K562 (cell line): ENCODE measurements around the gene SNIP1. TPM values are rescaled to one million over a fixed set of nuclear protein-coding genes. Genes with fewer than 3 reads are reported as not detected.

Source experiments
- ATF7 ChIP-seq: fragments of 450-650 bp; IDR thresholded peaks from 2 replicates; pipeline ENCODE4 v1.7.1; 2014; ENCODE audit warnings: mild to moderate bottlenecking, moderate library complexity
- EGR1 ChIP-seq: fragments of 450-650 bp; conservative IDR thresholded peaks from 2 replicates; pipeline ENCODE4 v1.6.1; 2017; ENCODE audit warnings: mild to moderate bottlenecking
- FOXJ2 ChIP-seq: fragments of 200-800 bp; sonication (Bioruptor generic); IDR thresholded peaks from 2 replicates; pipeline ENCODE4 v1.6.1; 2016; ENCODE audit warnings: missing genetic modification characterization, missing compliant biosample characterization
- FOXK1 ChIP-seq: sonication (generic); formaldehyde crosslinking; IDR thresholded peaks from 2 replicates; pipeline ENCODE4 v1.8.0; 2022; ENCODE audit warnings: missing genetic modification reagents, mild to moderate bottlenecking, borderline replicate concordance
- GATAD2A ChIP-seq: fragments of 450-650 bp; IDR thresholded peaks from 2 replicates; pipeline ENCODE4 v1.6.1; 2017
- ILF3 ChIP-seq: fragments of 450-650 bp; IDR thresholded peaks from 2 replicates; pipeline ENCODE4 v1.6.1; 2018; ENCODE audit warnings: antibody characterized with exemption, mild to moderate bottlenecking, moderate library complexity, borderline replicate concordance
- KLF1 ChIP-seq: fragments of 450-650 bp; IDR thresholded peaks from 2 replicates; pipeline ENCODE4 v1.6.1; 2016; ENCODE audit warnings: missing genetic modification characterization, missing compliant biosample characterization
- LEF1 ChIP-seq: fragments of 450-650 bp; IDR thresholded peaks from 2 replicates; pipeline ENCODE4 v1.6.1; 2016; ENCODE audit warnings: mild to moderate bottlenecking
- MAZ ChIP-seq, 2 experiments: fragments of 450-650 bp in 1 of 2; sonication (generic) in 1 of 2; formaldehyde crosslinking; IDR thresholded peaks in 1 of 2; conservative IDR thresholded peaks in 1 of 2; 2 replicates each; pipeline versions ENCODE4 v1.4.0 to v1.5.0; 2020; ENCODE audit warnings: mild to moderate bottlenecking in 1 of 2, missing genetic modification reagents in 1 of 2
- MEF2A ChIP-seq: IDR thresholded peaks from 2 replicates; pipeline ENCODE4 v1.6.1; 2011; ENCODE audit warnings: low read depth, mild to moderate bottlenecking, low read length, moderate library complexity; ENCODE audit not compliant: control insufficient read depth
- NKRF ChIP-seq: fragments of 450-650 bp; IDR thresholded peaks from 2 replicates; pipeline ENCODE4 v1.6.1; 2016; ENCODE audit warnings: borderline replicate concordance
- POU5F1 ChIP-seq: fragments of 150-350 bp; IDR thresholded peaks from 2 replicates; pipeline ENCODE4 v1.6.1; 2014; ENCODE audit warnings: borderline replicate concordance, low read length, low read depth, mild to moderate bottlenecking; ENCODE audit not compliant: partially characterized antibody
- RCOR1 ChIP-seq, 2 experiments: IDR thresholded peaks; 2 replicates each; pipeline ENCODE4 v1.6.1; 2012; ENCODE audit warnings: low read depth in 2 of 2, low read length in 2 of 2, borderline replicate concordance in 1 of 2, improper control_type of control experiment in 1 of 2
- SAP30 ChIP-seq: fragments of 200-600 bp; sonication (generic); IDR thresholded peaks from 2 replicates; pipeline ENCODE4 v1.6.1; 2012; ENCODE audit warnings: borderline replicate concordance, low read depth, mild to moderate bottlenecking, moderate library complexity, low read length, control low read depth, inconsistent platforms; ENCODE audit not compliant: insufficient read depth, poor library complexity, severe bottlenecking
- TAF15 ChIP-seq: fragments of 200-400 bp; formaldehyde crosslinking; IDR thresholded peaks from 2 replicates; pipeline ENCODE4 v1.6.1; 2017; ENCODE audit warnings: mild to moderate bottlenecking, low read depth, low read length, moderate library complexity
- TAL1 ChIP-seq: fragments of 450-650 bp; IDR thresholded peaks from 2 replicates; pipeline ENCODE4 v1.6.1; 2016; ENCODE audit warnings: mild to moderate bottlenecking
- U2AF1 ChIP-seq: fragments of 200-400 bp; formaldehyde crosslinking; optimal IDR thresholded peaks from 2 replicates; pipeline ENCODE3; 2017; ENCODE audit warnings: mild to moderate bottlenecking, low read depth, low read length, moderate library complexity
- ZNF3 ChIP-seq: fragments of 250-450 bp; sonication (Bioruptor Pico); IDR thresholded peaks from 2 replicates; pipeline ENCODE4 v1.5.0; 2021; ENCODE audit warnings: mild to moderate bottlenecking, moderate library complexity
- ZNF384 ChIP-seq: IDR thresholded peaks from 2 replicates; pipeline ENCODE4 v1.6.1; 2012; ENCODE audit warnings: low read depth, low read length, improper control_type of control experiment
- ZNF431 ChIP-seq: sonication (generic); formaldehyde crosslinking; IDR thresholded peaks from 2 replicates; pipeline ENCODE4 v1.8.0; 2022; ENCODE audit warnings: mild to moderate bottlenecking, missing genetic modification reagents
- ZNF57 ChIP-seq: fragments of 450-650 bp; formaldehyde crosslinking; IDR thresholded peaks from 2 replicates; pipeline ENCODE4 v1.4.0; 2020; ENCODE audit warnings: mild to moderate bottlenecking, moderate library complexity
- ZNF655 ChIP-seq: fragments of 250-450 bp; sonication (Bioruptor Pico); IDR thresholded peaks from 2 replicates; pipeline ENCODE4 v1.5.0; 2021
- polyA plus RNA-seq, 8 experiments: library from polyadenylated mRNA; depleted of rRNA in 4 of 8; stranded (reverse) in 5 of 8; unstranded in 3 of 8; fragments of >200 nt; fragmentation: Nextera tagmentation in 2 of 8; fragmentation: Illumina TruSeq in 1 of 8; extraction: Ambion mirVana in 2 of 8; extraction: Trizol in 1 of 8; gene quantifications; 2 replicates each; pipeline versions ENCODE4 v1.2.1 to v1.2.3, GENCODE V29; 2011 to 2014; ENCODE audit warnings: inconsistent platforms in 1 of 8, missing spikeins in 1 of 8
- total RNA-seq, 7 experiments: library from RNA; depleted of rRNA in 6 of 7; stranded (reverse); fragments of >200 nt in 6 of 7; fragmentation: Illumina TruSeq in 2 of 7; extraction: Trizol in 2 of 7; gene quantifications; 2 replicates each; pipeline versions ENCODE4 v1.2.1 to v1.2.3, GENCODE V29; 2011 to 2021; ENCODE audit warnings: low replicate concordance in 1 of 7
- TF ChIP-seq, protein P1 (sequence below): sonication (generic); formaldehyde crosslinking; IDR thresholded peaks from 2 replicates; pipeline ENCODE4 v1.8.1; 2022; ENCODE audit warnings: missing genetic modification reagents
- TF ChIP-seq, protein P2 (sequence below): IDR thresholded peaks from 2 replicates; pipeline ENCODE4 v1.6.1; 2011; ENCODE audit not compliant: insufficient read length; ENCODE audit errors: extremely low read depth
- TF ChIP-seq, protein P3 (sequence below): sonication (generic); formaldehyde crosslinking; IDR thresholded peaks from 2 replicates; pipeline ENCODE4 v1.9.0; 2022; ENCODE audit warnings: mild to moderate bottlenecking, missing genetic modification reagents

Gene SNIP1
- total and polyA plus RNA-seq, 9 of the 15 experiments (the other 6 are each of a cell fraction or from before 2014, with no cell fraction given) = 2.9 to 25.9 (median 14.6) TPM

DNA sequence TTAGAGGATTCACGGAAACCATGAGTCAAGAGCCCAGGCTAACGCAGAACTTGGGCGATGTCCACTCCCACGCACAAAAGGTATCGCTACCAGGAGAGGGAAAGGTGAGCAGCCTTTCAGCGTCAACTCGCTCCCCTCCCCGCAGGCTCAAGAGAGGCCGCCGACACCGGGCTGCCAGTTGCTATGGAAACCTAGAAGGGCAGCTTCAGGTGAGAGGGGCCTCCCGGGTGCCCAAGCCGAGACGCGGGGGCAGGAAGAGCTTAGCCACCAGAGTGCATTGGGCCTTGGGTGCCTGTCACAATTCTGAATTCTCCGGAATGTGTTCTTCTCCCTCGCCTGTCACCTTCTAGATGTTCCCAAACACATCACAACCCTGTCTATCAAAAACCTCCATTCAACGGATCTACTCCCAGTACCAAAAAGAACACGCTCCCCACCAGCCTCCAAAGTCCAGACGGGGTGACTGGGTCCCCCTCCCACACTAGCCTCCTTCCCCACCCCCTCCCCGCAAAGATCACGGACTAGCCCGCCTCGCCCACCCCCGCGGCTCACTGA is 40.2 kb downstream of the SNIP1 start (continued):
- TF ChIP-seq ZNF655 (CRISPR knock-in tag) (no peak), ZNF57 (CRISPR knock-in tag) (no peak), GATAD2A (no peak), TAL1 (no peak), KLF1 (tag) (no peak), EGR1 (peak; percentile 72), FOXJ2 (tag) (no peak), MEF2A (no peak), LEF1 (no peak), ILF3 (no peak), SAP30 (no peak), ATF7 (no peak), POU5F1 (no peak), ZNF3 (CRISPR knock-in tag) (no peak), ZNF431 (CRISPR knock-in tag) (no peak), ZNF384 (no peak), TAF15 (no peak), NKRF (peak; percentile 37; the same call in 1 of the 2 replicates), MAZ (CRISPR knock-in tag; conservative IDR thresholded peaks at IDR 0.05 in 1 of 2, IDR thresholded peaks at IDR 0.05 in 1 of 2) (no peak; a peak in 2 of 4 replicates), FOXK1 (CRISPR knock-in tag) (no peak), RCOR1 (IDR thresholded peaks at IDR 0.05; ENCODE audit: borderline replicate concordance in 1 of 2, low read depth in 2 of 2, low read length in 2 of 2) (no peak), U2AF1 (no peak)
- TF ChIP-seq, protein P1, sequence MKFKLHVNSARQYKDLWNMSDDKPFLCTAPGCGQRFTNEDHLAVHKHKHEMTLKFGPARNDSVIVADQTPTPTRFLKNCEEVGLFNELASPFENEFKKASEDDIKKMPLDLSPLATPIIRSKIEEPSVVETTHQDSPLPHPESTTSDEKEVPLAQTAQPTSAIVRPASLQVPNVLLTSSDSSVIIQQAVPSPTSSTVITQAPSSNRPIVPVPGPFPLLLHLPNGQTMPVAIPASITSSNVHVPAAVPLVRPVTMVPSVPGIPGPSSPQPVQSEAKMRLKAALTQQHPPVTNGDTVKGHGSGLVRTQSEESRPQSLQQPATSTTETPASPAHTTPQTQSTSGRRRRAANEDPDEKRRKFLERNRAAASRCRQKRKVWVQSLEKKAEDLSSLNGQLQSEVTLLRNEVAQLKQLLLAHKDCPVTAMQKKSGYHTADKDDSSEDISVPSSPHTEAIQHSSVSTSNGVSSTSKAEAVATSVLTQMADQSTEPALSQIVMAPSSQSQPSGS = no peak
- TF ChIP-seq, protein P2, sequence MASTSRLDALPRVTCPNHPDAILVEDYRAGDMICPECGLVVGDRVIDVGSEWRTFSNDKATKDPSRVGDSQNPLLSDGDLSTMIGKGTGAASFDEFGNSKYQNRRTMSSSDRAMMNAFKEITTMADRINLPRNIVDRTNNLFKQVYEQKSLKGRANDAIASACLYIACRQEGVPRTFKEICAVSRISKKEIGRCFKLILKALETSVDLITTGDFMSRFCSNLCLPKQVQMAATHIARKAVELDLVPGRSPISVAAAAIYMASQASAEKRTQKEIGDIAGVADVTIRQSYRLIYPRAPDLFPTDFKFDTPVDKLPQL = no peak
- TF ChIP-seq, protein P3, sequence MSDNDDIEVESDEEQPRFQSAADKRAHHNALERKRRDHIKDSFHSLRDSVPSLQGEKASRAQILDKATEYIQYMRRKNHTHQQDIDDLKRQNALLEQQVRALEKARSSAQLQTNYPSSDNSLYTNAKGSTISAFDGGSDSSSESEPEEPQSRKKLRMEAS = no peak
